Activated T-helper 17 cell treated with anti-CD3 and anti-CD28 coated beads, Interleukin-2, amount 50 U/mL, for 72 hours (primary cell): Measurements from ENCODE around the gene VAPB. TPM values are rescaled to one million over a fixed set of nuclear protein-coding genes. Genes with fewer than 3 reads are reported as not detected.

Experiments used
- ATAC-seq: fragments of 150-1000 bp; cut with Tn5 transposase; replicated peaks from 2 replicates; pipeline ENCODE4 v1.10.0; 2021; ENCODE audit warnings: mild to moderate bottlenecking, moderate library complexity
- H3K27ac Mint-ChIP-seq: one replicate; pipeline ENCODE4 v1.8.0; 2022; ENCODE audit warnings: mixed read lengths
- H3K27me3 Mint-ChIP-seq: one replicate; pipeline ENCODE4 v1.8.0; 2022; ENCODE audit warnings: mixed read lengths
- H3K36me3 Mint-ChIP-seq: one replicate; pipeline ENCODE4 v1.8.0; 2022; ENCODE audit warnings: low read depth, mild to moderate bottlenecking, mixed read lengths
- H3K4me1 Mint-ChIP-seq: one replicate; pipeline ENCODE4 v1.8.0; 2022; ENCODE audit warnings: mixed read lengths
- H3K4me3 Mint-ChIP-seq: one replicate; pipeline ENCODE4 v1.8.0; 2022; ENCODE audit warnings: mild to moderate bottlenecking, mixed read lengths
- H3K9me3 Mint-ChIP-seq: one replicate; pipeline ENCODE4 v1.8.0; 2022; ENCODE audit warnings: mixed read lengths
- total RNA-seq, 2 donors: library from RNA; stranded (reverse); gene quantifications; one replicate each; pipeline ENCODE4 v1.2.3, GENCODE V29; 2022

VAPB gene
- total RNA-seq, 2 donors from 2014 or later = 43.2 to 48.2 TPM

GRCh38 chr20:58466095-58466708 lies 77.2 kb downstream of the VAPB start:
- Mint-ChIP-seq H3K27me3 (no peaks in the 10 kb centered on the region), H3K27ac (no peak overlapping the region), H3K4me3 (no peak overlapping the region), H3K36me3 (no peaks in the 10 kb centered on the region), H3K4me1 (no peaks in the 10 kb centered on the region), H3K9me3 (no peaks in the 10 kb centered on the region)
- ATAC-seq = no peak

- Mint-ChIP-seq H3K27me3 (no peaks in the 10 kb centered on the region), H3K9me3 (no peaks in the 10 kb centered on the region), H3K4me3 (no peak overlapping the region), H3K36me3 (no peaks in the 10 kb centered on the region), H3K27ac (no peak overlapping the region), H3K4me1 (no peaks in the 10 kb centered on the region)
- no peak for ATAC-seq
Measured at GRCh38 chr20:58466729-58467571, 77.9 kb downstream of the VAPB start.

GRCh38 chr20:58467572-58468527 lies 78.8 kb downstream of the VAPB start:
- Mint-ChIP-seq H3K4me1 (no peaks in the 10 kb centered on the region), H3K4me3 (no peak overlapping the region), H3K27ac (no peak overlapping the region), H3K9me3 (no peaks in the 10 kb centered on the region), H3K27me3 (no peaks in the 10 kb centered on the region), H3K36me3 (no peaks in the 10 kb centered on the region)
- no peak for ATAC-seq

GRCh38 chr20:58469616-58470015 lies 80.6 kb downstream of the VAPB start:
- no peaks in the 10 kb centered on the region for H3K4me1 Mint-ChIP-seq
- no peak overlapping the region for H3K4me3 Mint-ChIP-seq
- H3K9me3 Mint-ChIP-seq = no peaks in the 10 kb centered on the region
- H3K36me3 Mint-ChIP-seq = no peaks in the 10 kb centered on the region
- no peaks in the 10 kb centered on the region for H3K27me3 Mint-ChIP-seq
- no peak for ATAC-seq
- no peak overlapping the region for H3K27ac Mint-ChIP-seq

- ATAC-seq = no peak
- Mint-ChIP-seq H3K27me3 (no peaks in the 10 kb centered on the region), H3K4me3 (no peak overlapping the region), H3K27ac (no peak overlapping the region), H3K4me1 (no peaks in the 10 kb centered on the region), H3K36me3 (no peaks in the 10 kb centered on the region), H3K9me3 (no peaks in the 10 kb centered on the region)
Measured at GRCh38 chr20:58470336-58471192, 81.5 kb downstream of the VAPB start.

GRCh38 chr20:58471193-58472164 lies 82.5 kb downstream of the VAPB start:
- Mint-ChIP-seq H3K27ac (no peak overlapping the region), H3K27me3 (no peaks in the 10 kb centered on the region), H3K36me3 (no peaks in the 10 kb centered on the region), H3K4me1 (no peaks in the 10 kb centered on the region), H3K9me3 (no peaks in the 10 kb centered on the region), H3K4me3 (no peak overlapping the region)
- no peak for ATAC-seq

GRCh38 chr20:58472273-58473018 lies 83.4 kb downstream of the VAPB start:
- H3K4me1 Mint-ChIP-seq = no peaks in the 10 kb centered on the region
- H3K36me3 Mint-ChIP-seq = no peaks in the 10 kb centered on the region
- no peaks in the 10 kb centered on the region for H3K9me3 Mint-ChIP-seq
- no peak overlapping the region for H3K4me3 Mint-ChIP-seq
- no peaks in the 10 kb centered on the region for H3K27me3 Mint-ChIP-seq
- no peak overlapping the region for H3K27ac Mint-ChIP-seq
- no peak for ATAC-seq

GRCh38 chr20:58473453-58474425 lies 84.7 kb downstream of the VAPB start:
- no peaks in the 10 kb centered on the region for H3K27me3 Mint-ChIP-seq
- H3K36me3 Mint-ChIP-seq = no peaks in the 10 kb centered on the region
- no peak overlapping the region for H3K4me3 Mint-ChIP-seq
- peaks cover 5% of the 10 kb centered on the region for H3K9me3 Mint-ChIP-seq
- no peak overlapping the region for H3K27ac Mint-ChIP-seq
- ATAC-seq = no peak
- H3K4me1 Mint-ChIP-seq = no peaks in the 10 kb centered on the region

GRCh38 chr20:58475466-58475865 lies 86.4 kb downstream of the VAPB start:
- Mint-ChIP-seq H3K9me3 (peaks cover 5% of the 10 kb centered on the region), H3K4me1 (no peaks in the 10 kb centered on the region), H3K27ac (no peak overlapping the region), H3K4me3 (no peak overlapping the region), H3K27me3 (no peaks in the 10 kb centered on the region), H3K36me3 (no peaks in the 10 kb centered on the region)
- ATAC-seq = no peak

GRCh38 chr20:58478141-58478805 lies 89.2 kb downstream of the VAPB start:
- no peak for ATAC-seq
- Mint-ChIP-seq H3K27me3 (peaks cover 8% of the 10 kb centered on the region), H3K36me3 (no peaks in the 10 kb centered on the region), H3K4me1 (no peaks in the 10 kb centered on the region), H3K4me3 (no peak overlapping the region), H3K27ac (no peak overlapping the region), H3K9me3 (peaks cover 5% of the 10 kb centered on the region)

GRCh38 chr20:58479726-58480440 lies 90.9 kb downstream of the VAPB start:
- Mint-ChIP-seq H3K4me3 (no peak overlapping the region), H3K9me3 (peaks cover 5% of the 10 kb centered on the region), H3K27me3 (peaks cover 8% of the 10 kb centered on the region), H3K27ac (no peak overlapping the region), H3K36me3 (no peaks in the 10 kb centered on the region), H3K4me1 (no peaks in the 10 kb centered on the region)
- no peak for ATAC-seq
